ENCODE results near the gene PGAM5.
"Not testable (repeated sequence)": the region's sequence is repeated elsewhere in the genome, so short reads cannot be mapped to it uniquely, and the experiment has no call there.

The PGAM5 gene

DNA sequence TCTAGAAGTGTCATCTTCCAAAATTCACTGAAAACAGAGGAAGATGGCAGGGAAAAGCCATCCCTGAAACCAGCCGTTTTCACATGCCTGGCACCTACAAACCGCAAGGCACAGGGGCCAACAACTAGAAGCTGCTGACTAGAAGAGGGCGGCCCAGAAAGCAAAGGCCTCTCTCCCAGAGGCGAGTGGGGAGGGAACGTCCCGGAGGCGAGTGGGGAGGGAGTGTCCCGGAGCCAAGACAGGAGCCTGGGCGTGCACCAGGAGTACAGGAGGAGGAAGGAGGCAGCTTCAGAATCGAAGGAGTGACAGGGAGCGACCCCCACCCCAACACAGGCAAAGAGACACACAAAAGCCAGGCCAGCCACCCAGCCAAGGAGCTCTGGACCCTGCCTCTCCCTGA is 30.0 kb downstream of the PGAM5 start:
- no peak overlapping the region for H3K27ac ChIP-seq
- DNase-seq (ENCODE audit: low read depth, low spot score): no peak

- DNase-seq (ENCODE audit: low read depth, low spot score): no peak
- no peak overlapping the region for H3K27ac ChIP-seq
Observed at GRCh38 chr12:132741620-132742019, 31.0 kb downstream of the PGAM5 start.

DNA sequence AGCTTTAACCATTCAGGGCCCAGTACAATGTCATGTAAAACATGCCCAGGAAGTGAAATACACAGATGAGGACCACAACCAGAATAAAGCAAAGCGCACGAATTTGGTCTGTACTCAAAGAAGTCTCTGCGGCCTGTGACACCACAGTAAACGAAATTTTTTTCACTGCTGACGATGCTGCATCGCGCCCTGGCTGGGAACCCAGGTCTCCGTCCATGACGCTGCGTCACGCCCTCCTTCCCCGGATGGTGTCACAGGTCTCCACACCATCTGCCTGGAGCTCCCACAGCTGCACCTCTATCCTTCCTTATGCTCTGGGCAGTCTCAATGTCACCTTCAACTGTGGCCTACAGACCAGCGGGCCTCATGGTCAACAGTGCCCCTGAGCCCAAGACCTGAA is 33.2 kb downstream of the PGAM5 start:
- no peak overlapping the region for H3K27ac ChIP-seq
- DNase-seq (ENCODE audit: low read depth, low spot score): no peak

DNA sequence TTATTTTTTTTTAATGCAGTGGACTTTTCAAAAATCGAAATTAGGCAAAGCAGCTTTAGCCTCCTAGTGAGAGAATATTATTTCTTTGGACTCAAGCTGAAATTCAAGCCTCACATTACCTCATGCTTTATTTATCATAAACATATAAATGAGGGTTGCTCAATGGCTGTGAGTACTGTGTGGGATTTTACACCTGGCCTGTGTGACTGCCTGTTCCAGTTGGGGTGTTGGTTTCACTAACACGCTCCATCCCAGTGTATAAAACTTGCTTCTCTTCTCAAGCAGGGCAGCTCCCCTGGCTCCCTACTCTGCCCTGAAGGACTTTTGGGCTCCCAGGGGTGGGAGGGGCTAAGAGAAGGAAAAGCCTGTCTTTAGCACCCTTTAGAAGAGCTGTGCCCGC is 36.0 kb downstream of the PGAM5 start:
- no peak for DNase-seq (ENCODE audit: low read depth, low spot score)
- H3K27ac ChIP-seq: no peak overlapping the region

- no peak overlapping the region for H3K27ac ChIP-seq
- no peak for DNase-seq (ENCODE audit: low read depth, low spot score)
Observed at GRCh38 chr12:132747395-132747794, 36.8 kb downstream of the PGAM5 start.

DNA sequence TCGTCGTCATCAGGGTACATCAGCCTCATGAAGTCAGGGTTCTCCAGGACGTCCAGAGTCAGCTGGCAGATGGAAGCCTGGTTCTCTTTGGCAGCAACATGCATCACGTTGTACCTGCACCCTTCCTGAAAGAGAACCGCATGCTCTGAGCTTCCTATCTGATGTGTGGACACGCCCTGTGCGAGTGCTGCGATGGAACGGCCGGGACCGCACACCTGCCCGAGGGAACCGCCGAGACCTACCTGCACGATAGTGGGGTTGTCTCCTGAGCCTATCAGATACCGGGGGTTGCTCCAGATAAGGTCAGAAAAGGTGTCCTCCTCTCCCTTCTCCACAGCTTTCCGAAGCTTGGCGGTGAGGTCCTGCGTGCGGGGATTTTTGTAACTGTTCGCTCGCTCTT is 37.3 kb downstream of the PGAM5 start:
- DNase-seq (ENCODE audit: low read depth, low spot score): no peak
- no peak overlapping the region for H3K27ac ChIP-seq

DNA sequence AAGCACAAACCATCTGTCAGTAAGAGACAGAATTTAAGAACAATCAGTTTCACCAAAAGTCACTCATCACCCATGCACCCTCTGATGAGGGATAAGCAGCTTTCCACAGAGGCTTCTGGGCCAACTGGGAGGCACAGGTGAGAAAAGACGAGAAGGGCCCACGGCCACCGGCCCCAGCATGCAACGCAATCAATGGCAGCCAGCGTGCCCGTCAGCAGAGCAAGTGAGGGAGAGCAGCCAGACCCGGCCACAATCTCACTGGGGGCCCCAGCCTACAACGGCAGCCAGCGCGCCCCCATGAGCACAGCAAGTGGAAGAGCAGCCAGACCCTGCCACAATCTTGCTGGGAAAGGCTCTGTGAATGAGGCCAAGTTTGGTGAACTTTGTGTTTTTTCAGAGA is 37.7 kb downstream of the PGAM5 start:
- H3K27ac ChIP-seq: no peak overlapping the region
- no peak for DNase-seq (ENCODE audit: low read depth, low spot score)

- not testable (repeated sequence) for H3K27ac ChIP-seq; DNase-seq (ENCODE audit: low read depth, low spot score)
Observed at GRCh38 chr12:132753670-132754069, 43.0 kb downstream of the PGAM5 start.

- H3K27ac ChIP-seq: no peak overlapping the region
- no peak for DNase-seq (ENCODE audit: low read depth, low spot score)
Observed at GRCh38 chr12:132754160-132754932, 43.7 kb downstream of the PGAM5 start.

GRCh38 chr12:132758825-132759224 is 48.2 kb downstream of the PGAM5 start:
- H3K27ac ChIP-seq; DNase-seq (ENCODE audit: low read depth, low spot score): not testable (repeated sequence)

DNA sequence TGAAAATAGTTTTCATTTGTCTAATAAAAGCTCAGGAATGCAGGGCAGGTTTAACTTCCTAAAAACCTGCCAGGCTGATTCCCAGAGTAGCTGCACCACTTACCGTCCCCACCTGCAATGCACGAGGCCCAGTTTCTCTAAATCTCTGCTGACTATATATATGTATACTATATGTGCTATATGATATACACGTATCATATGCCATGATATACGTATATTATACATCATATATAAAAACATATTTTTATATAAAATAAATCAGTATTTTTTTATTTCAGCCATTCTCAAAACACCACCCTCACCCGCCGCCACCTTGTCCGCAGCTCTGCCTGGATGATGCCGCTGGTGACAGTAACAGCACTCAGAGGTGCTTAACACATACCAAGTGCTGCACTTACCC is 48.7 kb downstream of the PGAM5 start:
- H3K27ac ChIP-seq: peak overlapping the region; percentile 99

GRCh38 chr12:132761032-132761920 is 50.6 kb downstream of the PGAM5 start, which contains the start of gene ANKLE2:
ANKLE2 (minus strand) TSS chr12:132761832; CDS start chr12:132761798, 34 bp downstream.
- H3K27ac ChIP-seq: peak within 1 kb of the TSS; percentile 99
- peak; percentile 8 for DNase-seq (ENCODE audit: low read depth, low spot score)

More for the DNA sequence above, 48.7 kb downstream of the PGAM5 start:
- DNase-seq (ENCODE audit: low read depth, low spot score): no peak

DNA sequence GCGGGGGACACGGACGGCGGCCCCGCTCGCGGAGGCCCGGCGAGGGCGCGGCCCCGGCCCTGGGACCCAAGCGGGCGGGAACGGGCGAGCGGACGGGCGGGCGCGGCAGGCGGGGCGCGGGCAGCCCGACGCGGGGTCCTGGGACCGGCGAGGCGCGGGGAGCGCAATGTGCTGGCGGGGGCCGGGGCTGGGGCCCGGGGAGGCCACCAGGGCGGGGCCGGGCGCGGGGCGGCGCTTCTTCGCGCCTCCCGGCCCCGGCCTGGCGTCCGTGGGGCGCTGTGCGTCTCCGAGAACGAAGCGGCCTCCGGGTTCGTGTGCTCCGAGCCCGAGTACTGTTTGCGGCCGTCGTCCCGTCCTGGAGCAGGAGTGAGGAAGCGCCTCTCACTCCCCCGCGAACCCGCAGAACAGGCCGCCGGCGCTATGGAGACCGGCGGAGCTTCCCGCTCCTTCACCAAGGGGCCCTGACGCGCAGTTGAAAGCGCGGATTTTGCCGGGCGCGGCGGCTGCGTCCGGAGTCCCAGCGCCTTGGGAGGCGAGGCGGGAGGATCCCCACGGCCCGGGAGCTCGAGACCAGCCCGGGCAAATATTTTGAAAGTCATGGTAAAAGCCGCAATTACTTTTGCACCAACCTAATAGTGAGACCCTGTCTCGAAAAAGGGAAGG is 51.4 kb downstream of the PGAM5 start:
- peak overlapping the region; percentile 99 for H3K27ac ChIP-seq
- DNase-seq (ENCODE audit: low read depth, low spot score): peak; percentile 60

DNA sequence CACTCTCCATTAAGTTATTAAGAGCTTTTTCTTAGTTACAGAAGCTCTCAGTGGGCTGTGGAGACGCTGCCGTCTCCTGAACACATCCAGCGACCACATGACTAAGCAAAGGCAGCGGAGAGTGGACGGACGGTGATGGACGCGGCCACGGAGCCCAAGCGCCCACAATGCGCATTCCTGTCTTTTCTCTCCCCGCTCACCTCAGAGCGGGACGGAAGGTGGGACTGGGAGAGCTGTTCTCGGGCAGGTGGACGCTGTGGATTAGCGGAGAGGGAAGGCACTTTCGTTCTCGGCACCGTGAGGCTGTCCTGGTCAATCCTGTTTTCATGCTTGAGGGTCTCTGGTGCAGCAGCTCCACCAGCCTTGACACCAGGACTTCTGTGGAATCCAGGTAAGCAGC is 53.6 kb downstream of the PGAM5 start:
- no peak for DNase-seq (ENCODE audit: low read depth, low spot score)
- H3K27ac ChIP-seq: no peak overlapping the region

- no peak for DNase-seq (ENCODE audit: low read depth, low spot score)
- no peak overlapping the region for H3K27ac ChIP-seq
Observed at GRCh38 chr12:132765361-132765760, 54.7 kb downstream of the PGAM5 start.

- no peak overlapping the region for H3K27ac ChIP-seq
- no peak for DNase-seq (ENCODE audit: low read depth, low spot score)
Observed at GRCh38 chr12:132766380-132767085, 55.9 kb downstream of the PGAM5 start.

DNA sequence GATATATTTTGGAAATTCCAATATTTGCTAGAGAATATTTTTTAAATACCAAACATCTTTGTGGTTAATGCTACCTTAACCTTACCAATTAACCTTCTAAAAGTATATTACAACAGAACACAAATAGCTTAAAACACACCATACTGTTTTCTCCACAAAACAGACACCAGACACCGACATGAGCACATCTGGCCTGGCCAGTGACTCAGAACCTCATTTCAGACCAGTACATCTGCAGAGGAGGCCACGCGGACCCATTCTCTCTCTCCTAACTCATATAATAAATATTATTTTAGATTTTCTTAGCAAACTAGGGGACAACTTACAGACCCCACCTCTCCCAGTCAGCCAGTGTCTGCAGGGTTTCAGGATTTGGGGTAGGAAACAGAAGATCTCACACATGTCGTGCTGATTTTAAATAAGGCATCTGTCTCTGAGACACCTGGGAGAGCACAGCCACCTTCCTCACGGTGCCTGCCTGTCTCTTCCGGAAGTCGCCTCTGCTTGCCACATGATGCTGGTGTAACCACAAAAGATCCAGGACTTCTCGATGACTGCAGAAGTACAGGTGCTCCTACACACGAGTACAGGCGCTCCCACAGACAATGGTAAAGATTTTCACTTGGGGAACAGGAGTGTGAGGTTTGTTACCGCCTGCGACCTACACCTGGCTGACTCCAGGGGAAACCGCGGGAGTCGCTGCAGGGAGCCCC is 60.6 kb downstream of the PGAM5 start:
- no peak overlapping the region for H3K27ac ChIP-seq

More for the DNA sequence above, 60.6 kb downstream of the PGAM5 start:
- DNase-seq (ENCODE audit: low read depth, low spot score): no peak

Measured in epithelial cell of prostate (primary cell).